Body of pancreas (tissue), 4 donors: ENCODE measurements around the gene LAMC2.

Experiments
- POLR2A ChIP-seq, 3 donors: fragments of 450-650 bp; IDR thresholded peaks; one replicate each; pipeline ENCODE4 v1.6.1; 2016; ENCODE audit warnings: antibody characterized with exemption in 3 of 3, mild to moderate bottlenecking in 2 of 3
- TF ChIP-seq, protein P1 (sequence below), 7 experiments: fragments of 450-650 bp in 4 of 7; fragments of 200-600 bp in 3 of 7; sonication (generic) in 3 of 7; IDR thresholded peaks; one replicate each; pipeline ENCODE4 v1.5.1; 2016 to 2019; ENCODE audit warnings: antibody characterized with exemption in 7 of 7

DNA sequence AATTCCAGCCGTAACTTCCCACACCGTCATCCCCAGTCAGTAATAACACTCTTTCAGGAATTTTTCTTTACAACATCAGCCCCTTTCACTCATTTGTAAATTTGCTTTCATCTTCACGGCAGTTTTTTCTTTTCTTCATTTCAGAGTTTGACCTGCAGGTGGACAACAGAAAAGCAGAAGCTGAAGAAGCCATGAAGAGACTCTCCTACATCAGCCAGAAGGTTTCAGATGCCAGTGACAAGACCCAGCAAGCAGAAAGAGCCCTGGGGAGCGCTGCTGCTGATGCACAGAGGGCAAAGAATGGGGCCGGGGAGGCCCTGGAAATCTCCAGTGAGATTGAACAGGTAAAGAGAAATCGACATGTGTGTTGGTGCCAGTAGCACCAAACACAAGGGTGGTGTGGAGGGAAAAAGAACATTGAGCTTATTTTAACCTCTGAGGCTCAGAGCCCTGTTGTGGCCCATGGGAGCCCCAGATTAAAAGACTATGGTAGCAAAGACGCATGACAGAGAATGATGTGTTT is 53.2 kb downstream of the LAMC2 start:
- TF ChIP-seq POLR2A (IDR thresholded peaks at IDR 0.05), result no peak
- TF ChIP-seq, protein P1, sequence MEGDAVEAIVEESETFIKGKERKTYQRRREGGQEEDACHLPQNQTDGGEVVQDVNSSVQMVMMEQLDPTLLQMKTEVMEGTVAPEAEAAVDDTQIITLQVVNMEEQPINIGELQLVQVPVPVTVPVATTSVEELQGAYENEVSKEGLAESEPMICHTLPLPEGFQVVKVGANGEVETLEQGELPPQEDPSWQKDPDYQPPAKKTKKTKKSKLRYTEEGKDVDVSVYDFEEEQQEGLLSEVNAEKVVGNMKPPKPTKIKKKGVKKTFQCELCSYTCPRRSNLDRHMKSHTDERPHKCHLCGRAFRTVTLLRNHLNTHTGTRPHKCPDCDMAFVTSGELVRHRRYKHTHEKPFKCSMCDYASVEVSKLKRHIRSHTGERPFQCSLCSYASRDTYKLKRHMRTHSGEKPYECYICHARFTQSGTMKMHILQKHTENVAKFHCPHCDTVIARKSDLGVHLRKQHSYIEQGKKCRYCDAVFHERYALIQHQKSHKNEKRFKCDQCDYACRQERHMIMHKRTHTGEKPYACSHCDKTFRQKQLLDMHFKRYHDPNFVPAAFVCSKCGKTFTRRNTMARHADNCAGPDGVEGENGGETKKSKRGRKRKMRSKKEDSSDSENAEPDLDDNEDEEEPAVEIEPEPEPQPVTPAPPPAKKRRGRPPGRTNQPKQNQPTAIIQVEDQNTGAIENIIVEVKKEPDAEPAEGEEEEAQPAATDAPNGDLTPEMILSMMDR (IDR thresholded peaks at IDR 0.05), result no peak
